Measurements from ENCODE around the gene CCNC. TPM values are rescaled to one million over a fixed set of nuclear protein-coding genes. Genes with fewer than 3 reads are reported as not detected.
A peak's percentile ranks its signal among the peaks of the same experiment; 100 is the strongest.

The CCNC gene
- total and polyA plus RNA-seq, 2 of the 13 experiments (the other 11 are each of a cell fraction or from before 2014, with no cell fraction given) = 69.6 to 141 TPM

DNA sequence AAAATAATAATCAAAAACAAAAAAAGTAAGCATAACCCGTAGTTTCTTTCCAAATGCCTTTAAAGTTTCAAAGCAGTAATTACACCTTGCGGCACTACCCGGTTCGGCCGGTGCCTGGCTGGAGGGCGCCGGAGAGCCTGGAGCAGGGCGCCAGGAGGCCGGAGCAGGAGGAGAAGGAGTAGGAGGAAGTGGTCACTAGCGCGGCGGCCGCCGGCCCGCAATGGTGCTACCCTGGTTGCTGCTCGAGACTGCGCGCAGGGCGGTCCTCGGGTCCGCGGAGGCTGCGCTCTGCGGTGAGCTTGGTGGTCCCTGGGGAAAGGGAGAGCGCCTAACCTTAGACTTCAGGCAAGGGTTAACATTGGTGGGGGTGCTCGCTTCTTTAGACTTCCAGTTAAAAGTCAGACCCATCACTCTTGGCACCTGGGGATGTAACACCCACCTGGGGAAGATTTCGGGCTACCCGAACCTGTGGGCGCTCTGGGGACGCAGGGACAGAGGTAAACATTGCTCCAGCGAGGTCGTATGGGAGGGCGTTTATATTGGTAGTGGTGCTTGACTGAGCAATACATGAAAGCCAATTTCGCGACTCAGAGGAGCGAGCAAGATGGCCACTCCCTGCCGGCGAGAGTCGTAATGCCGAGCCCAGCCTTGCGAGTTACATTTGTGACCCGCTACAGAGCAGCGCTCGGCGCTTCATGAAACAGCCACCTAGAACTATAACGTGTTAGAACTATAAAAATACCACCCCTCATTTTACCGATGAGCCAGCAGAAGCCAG is 47.4 kb downstream of the CCNC start (continued):
- TF ChIP-seq ZNF350 (CRISPR knock-in tag; IDR thresholded peaks at IDR 0.05; ENCODE audit: borderline replicate concordance, low read depth) (peak; percentile 46; the same call in 1 of the 2 replicates), ZNF556 (CRISPR knock-in tag; IDR thresholded peaks at IDR 0.05; ENCODE audit: borderline replicate concordance) (peak; percentile 27; the same call in 1 of the 2 replicates), ZNF674 (CRISPR knock-in tag; IDR thresholded peaks at IDR 0.05; ENCODE audit: low read depth) (0 out of 2 replicates have a peak, but pooled peaks have one; percentile 52), TBX2 (CRISPR knock-in tag; IDR thresholded peaks at IDR 0.05; ENCODE audit: borderline replicate concordance) (peak; percentile 75), ZBTB20 (CRISPR knock-in tag; IDR thresholded peaks at IDR 0.05; ENCODE audit: borderline replicate concordance, low read depth) (0 out of 2 replicates have a peak, but pooled peaks have one; percentile 30), TARDBP (CRISPR knock-in tag; IDR thresholded peaks at IDR 0.05) (peak; percentile 61), FOXC1 (CRISPR knock-in tag; IDR thresholded peaks at IDR 0.05; ENCODE audit: borderline replicate concordance) (peak; percentile 69; the same call in 1 of the 2 replicates), ZNF274 (CRISPR knock-in tag; IDR thresholded peaks at IDR 0.05) (0 out of 2 replicates have a peak, but pooled peaks have one; percentile 40), EHMT2 (IDR thresholded peaks at IDR 0.05; ENCODE audit: borderline replicate concordance, low read depth, low read length) (no peak), ELF4 (CRISPR knock-in tag; IDR thresholded peaks at IDR 0.05; ENCODE audit: borderline replicate concordance) (peak; percentile 34; the same call in 1 of the 2 replicates), POLR2G (IDR thresholded peaks at IDR 0.05; ENCODE audit: low read depth, low read length) (peak; percentile 95), ZBTB40 (IDR thresholded peaks at IDR 0.05) (no peak), ZBTB40 (CRISPR knock-in tag; IDR thresholded peaks at IDR 0.05) (0 out of 2 replicates have a peak, but pooled peaks have one; percentile 62), ETS1 (CRISPR knock-in tag; IDR thresholded peaks at IDR 0.05) (no peak), HNRNPLL (IDR thresholded peaks at IDR 0.05; ENCODE audit: low read depth, low read length, poor library complexity, severe bottlenecking) (peak; percentile 85)
- TF ChIP-seq, protein P1, sequence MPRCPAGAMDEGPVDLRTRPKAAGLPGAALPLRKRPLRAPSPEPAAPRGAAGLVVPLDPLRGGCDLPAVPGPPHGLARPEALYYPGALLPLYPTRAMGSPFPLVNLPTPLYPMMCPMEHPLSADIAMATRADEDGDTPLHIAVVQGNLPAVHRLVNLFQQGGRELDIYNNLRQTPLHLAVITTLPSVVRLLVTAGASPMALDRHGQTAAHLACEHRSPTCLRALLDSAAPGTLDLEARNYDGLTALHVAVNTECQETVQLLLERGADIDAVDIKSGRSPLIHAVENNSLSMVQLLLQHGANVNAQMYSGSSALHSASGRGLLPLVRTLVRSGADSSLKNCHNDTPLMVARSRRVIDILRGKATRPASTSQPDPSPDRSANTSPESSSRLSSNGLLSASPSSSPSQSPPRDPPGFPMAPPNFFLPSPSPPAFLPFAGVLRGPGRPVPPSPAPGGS (CRISPR knock-in tag; IDR thresholded peaks at IDR 0.05) = 0 out of 2 replicates have a peak, but pooled peaks have one; percentile 33
